Left renal cortex interstitium (tissue), 4 donors: ENCODE data around the gene CCDC12. TPM values are rescaled to one million over a fixed set of nuclear protein-coding genes. Genes with fewer than 3 reads are reported as not detected.

ENCODE experiments used
- DNase-seq, 4 donors: peaks; one replicate each; pipeline ENCODE4 v3.0.0-alpha.2; 2013; ENCODE audit warnings: low read depth in 4 of 4, low spot score in 2 of 4, missing footprints in 1 of 4
- polyA plus RNA-seq, 4 donors: library from polyadenylated mRNA; unstranded; fragments of 120-200 nt; gene quantifications; one replicate each; pipeline ENCODE4 v1.2.1, GENCODE V29; 2013; ENCODE audit not compliant: insufficient read length in 4 of 4

CCDC12 gene
- polyA plus RNA-seq, 4 donors = 52.4 to 67.5 (median 57.7) TPM

DNA sequence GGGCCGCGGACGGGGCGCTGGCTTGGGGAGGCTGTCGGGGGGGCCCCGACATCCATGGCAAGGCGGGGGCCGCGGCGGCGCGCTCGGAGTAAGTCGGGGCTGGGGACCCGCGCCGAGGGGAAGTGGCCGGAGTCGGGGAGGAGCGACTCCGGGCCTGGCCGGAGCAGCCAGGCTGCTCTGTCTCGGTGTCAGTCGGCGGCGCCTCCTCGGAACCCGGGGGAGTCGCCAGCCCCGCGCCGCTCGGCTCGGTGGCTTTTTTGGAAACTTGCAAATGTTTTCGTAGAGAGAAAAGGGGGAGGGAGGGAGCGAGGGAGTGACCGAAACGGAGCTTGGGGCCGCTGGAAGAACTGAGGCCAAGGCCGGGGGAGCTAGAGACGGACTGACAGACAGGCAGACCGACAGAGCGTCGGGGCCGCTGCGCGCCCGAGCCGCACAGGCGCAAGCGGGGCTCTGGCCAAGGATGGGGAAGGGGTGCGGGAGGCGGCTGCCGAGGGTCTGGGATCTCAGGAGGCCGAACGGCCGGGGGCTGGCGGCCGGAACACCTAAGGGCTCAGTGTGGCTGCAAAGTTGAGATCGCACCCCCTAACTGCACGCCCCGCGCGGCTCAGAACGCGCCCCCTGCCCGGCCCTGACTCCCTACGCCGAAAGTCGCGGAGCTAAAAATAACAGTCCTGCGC, 94.0 kb downstream of the CCDC12 start:
- DNase-seq = no peak

DNA sequence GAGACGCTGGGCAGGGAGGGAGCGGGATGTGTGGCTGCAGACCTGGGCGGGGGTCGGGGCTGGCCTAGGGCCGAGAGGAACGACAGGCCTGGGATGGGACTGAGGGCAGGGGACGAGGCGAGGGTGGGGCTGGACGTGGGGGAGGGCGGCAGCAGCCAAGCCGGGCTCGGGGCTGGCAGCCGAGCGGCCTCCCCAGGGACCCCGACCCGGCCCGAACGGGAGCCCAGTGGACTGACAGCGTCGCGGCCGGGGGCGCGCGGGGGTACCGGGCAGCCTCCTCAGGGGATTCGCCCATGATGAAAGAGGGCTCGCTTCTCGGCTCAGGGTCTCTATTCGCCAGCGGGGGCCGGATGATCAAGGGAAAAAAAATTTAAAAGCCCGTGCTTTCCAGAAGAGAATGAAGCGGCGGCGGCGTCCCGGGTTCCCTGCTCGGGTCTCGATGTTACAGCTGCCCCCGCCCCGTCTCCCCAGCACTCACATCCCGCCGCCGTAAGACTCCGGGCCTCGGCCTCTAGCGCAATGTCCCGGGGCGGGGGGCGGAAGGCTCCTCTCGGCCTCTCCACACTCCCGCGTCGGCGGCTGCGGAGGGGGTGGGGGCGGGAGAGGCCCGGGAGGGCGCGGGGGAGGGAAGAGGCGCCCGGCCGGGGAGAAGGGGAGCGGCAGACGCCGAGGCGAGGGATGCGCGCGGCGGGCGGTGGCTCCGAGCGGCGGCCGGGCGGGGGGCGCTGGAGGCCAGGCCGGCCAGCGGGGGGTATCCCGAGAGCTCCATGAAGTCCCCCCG, 94.8 kb downstream of the CCDC12 start:
- no peak for DNase-seq

DNA sequence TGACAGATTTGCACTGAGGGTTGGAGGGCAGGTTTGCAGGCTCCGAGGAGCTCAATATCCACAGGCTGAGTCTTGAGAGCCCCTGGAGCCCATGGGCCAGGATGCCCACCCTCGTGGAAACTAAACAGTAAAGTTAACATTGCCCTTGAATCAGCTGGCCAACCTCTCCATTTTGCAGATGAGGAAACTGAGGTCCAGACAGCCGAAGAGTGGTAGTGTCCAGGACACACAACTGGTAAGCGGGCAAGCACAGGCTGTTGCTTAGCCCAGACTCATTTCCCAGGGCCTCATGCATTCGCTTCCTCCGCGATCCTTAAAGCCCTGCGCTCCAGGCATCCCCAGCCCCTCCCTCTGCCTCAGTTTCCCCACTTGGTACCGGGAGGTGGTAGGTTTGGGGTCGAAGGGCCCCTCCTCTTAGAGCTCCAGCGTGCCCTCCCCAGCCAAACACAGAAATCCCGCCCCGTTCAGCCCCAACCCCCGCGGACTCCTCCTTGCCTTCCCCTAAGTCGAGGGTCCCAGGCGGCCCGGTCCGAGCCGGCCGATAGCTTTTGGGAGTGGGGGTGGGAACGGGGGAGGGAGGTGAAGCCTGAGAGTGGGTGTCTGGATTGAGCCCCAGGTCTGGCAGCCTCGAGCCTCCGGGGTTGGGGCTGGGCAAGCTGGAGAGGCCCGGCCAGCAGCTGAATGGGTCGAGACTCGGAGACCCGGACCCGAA, 95.5 kb downstream of the CCDC12 start:
- DNase-seq = no peak

DNA sequence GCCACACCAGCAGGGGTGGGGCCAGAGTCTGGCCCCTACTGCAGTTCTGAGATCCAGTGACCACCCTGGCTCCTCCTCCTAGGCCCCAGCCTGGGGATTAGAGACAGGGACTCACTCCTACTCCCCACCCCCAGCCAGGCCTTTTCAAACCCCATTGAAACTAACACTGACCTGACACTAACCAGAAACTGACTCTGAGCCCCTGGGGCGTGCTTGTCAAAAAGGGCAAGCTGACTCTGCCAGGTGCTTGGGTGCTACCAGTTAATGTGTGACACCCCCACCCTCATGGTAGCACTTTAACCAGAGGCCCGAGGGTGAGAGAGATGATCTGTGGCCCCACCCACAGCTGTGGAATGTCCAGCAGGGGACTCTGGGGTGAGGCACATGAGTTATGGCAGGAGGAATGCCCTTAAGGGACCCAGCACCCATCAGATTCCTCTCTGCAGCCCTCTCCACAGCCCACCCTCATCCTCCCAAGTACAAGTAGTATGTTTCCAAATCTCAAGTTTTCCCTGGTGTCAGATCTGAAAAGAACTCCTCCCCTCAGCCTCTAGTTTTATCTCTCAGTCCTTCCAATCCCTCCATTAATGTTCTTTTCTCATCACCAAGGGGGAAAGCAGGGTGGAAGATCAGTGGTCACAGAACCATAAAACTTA, 97.6 kb downstream of the CCDC12 start:
- DNase-seq = no peak

DNA sequence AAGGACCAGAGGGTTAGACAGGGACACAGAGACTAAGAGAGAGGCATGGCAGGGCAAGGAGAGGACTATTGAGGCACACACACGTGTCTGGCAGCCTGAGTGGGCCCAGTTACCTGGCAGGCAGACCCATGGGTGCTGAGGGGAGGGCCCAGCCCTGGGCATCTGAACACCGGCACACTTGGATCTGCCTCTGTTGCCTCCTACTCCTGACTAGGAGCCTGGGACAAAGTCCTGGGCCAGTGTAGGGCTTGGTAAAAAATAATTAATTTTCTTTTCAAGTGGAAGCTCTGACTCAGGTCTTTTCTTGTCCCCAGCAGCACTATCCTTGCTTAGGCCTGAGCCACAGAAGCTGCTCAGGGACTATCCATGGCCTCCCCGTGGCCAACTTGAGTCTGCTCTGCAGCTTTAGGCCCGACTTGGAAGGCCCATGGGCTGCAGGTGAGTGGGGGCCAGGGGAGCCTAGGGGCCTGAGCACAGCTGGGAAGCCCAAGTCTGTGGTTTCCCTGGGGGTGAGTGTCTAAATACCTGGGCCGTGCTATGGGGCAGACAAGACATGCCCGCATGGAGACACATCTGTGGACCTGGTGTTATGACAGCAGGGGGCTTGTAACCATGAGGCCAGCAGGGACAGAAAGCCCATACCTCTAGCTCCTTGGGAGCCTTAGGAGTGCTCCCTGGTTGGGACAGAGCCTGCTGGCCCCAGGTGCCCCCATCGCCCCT, 99.0 kb downstream of the CCDC12 start, which contains the start of gene PTH1R:
Gene PTH1R (plus strand): TSS at position 316 of the 720 bp plus-strand sequence. CDS start 5,839 bp downstream, outside the sequence.
- DNase-seq = no peak

DNA sequence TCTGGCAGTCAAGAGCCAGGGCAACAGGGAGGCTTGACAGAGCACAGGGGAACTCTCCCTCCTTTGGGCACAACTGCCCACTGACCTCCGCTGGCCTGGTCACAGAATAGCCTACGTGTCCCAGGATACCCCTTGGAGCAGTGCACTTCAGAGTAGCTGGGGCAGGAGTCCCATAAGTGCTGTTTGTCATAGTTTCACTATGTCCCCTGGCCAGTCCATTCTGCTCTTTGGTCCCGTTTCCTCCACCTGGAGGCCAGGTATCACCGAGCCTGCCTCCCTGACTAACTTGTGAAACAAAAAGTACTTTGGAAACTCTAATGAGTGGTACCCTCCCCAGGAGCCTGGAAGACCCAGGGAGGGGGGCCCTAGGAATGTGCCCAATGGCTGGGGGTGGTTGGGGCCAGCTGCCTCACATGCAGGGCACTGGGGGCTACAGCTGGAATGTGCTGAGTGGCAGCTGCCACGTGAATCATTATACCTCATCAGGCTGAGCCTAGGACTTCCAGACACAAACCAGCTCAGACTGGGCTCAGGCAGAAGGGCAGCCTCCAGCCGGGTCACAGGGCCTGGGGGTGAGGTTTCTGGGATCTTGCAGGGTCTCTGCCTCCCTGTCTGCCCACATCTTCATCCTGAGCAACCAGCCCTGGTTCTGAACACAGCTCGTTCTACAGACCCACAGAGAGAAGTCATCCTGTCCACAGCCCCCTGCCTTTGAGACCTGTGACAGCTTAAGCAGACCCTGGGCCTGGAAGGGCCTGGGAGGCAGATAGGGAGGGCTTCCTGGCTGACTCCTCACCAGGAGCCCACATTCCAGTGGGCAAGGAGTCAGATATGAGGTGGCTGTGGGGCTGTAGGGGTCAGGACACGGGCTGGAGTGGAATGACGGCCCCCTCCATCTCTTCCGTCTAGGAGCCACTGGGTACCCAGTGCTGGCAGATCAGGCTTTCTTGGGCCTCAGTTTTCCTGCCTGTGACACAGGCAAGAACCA, 99.9 kb downstream of the CCDC12 start:
- DNase-seq = no peak

DNA sequence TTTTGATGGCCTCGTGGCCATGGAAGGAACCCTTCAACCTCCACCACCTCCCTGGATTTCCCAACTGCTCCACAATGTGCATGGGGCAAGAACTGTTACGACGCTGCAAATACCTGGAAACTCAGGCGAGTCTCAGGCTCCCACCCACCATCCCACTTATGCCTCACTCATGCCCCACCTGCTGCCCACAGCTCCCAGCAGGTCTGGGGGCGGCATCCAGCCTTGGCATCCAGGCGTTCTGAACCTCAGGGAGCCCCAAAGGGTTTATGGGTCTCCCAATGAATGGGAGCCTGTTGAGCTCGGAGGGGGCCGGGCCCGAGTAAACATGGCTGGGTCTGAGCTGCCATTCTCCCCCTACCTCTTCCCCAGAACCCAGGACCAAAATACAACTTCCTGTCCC, 101.0 kb downstream of the CCDC12 start:
- no peak for DNase-seq

DNA sequence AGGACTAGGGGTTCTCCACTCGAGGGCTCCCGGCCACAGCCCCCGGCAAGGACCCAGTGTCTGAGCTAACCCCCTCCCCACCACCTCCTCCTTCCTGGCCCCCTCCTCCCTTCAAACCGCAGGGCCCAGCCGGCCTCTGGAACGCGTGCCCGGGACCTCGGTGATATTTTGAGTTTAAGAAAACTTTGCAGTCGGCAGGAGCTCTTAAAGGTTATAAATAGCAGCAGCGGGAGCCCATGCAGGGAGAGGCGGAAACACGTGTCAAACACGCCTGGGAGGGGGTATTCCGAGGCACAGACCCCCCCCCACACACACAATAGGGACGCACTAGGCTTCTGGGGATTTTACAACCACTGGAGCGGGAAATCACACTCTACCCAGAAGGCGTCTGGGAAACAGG, 102.1 kb downstream of the CCDC12 start:
- no peak for DNase-seq

DNA sequence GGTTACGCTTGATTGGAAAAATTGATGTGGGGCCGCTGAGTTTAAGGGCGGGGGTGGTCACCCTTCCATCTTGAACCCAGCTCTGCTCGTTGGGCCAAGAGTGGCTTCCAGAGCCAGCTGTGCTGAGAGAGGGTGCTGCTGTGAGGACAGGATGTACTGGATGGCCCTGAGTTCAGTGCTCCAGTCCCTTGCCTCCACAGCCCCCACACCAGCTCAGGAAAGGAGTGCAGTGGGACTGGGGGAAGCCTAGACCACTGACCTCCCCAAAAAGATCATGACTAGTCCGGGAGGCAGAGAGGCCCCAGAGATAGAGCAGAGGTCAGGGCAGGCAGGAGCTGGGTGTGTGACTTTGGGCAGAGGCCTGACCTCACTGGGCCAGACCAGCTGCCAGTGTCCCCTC, 103.0 kb downstream of the CCDC12 start:
- no peak for DNase-seq

Other genes with a start within 250 kb of the CCDC12 start
- gene MYL3, start 113.3 kb downstream of the CCDC12 start, polyA plus RNA-seq = 10 to 100 TPM; 23.7 to 27.6 (median 24.9) TPM
- gene PTH1R, start 99.0 kb downstream of the CCDC12 start, polyA plus RNA-seq = 100 to 1,000 TPM; 181 to 236 (median 230) TPM
- gene NBEAL2, start 2.9 kb upstream of the CCDC12 start, polyA plus RNA-seq = 10 to 100 TPM; 25.5 to 51.8 (median 40.5) TPM
- gene SETD2, start 187.4 kb upstream of the CCDC12 start, polyA plus RNA-seq = 10 to 100 TPM; 56.2 to 70.0 (median 68.1) TPM